ENCODE measurements around the gene USP7.

Gene USP7

GRCh38 chr16:8928467-8928957 is 35.2 kb downstream of the USP7 start:
- no peaks in the 10 kb centered on the region for H3K27me3 Mint-ChIP-seq (ENCODE audit: low read depth)
- no peak overlapping the region for H3K27ac Mint-ChIP-seq
- no peak overlapping the region for H3K4me3 Mint-ChIP-seq
- TF ChIP-seq CTCF (IDR thresholded peaks at IDR 0.05; ENCODE audit: unreplicated experiment in 3 of 3): no peak
- H3K36me3 Mint-ChIP-seq (ENCODE audit: low read depth): peaks cover 53% of the 10 kb centered on the region
- peaks cover 20% of the 10 kb centered on the region for H3K4me1 Mint-ChIP-seq
- no peaks in the 10 kb centered on the region for H3K9me3 Mint-ChIP-seq

GRCh38 chr16:8926827-8927226 is 36.9 kb downstream of the USP7 start:
- peaks cover 16% of the 10 kb centered on the region for H3K4me1 Mint-ChIP-seq
- peaks cover 61% of the 10 kb centered on the region for H3K36me3 Mint-ChIP-seq (ENCODE audit: low read depth)
- no peak for TF ChIP-seq CTCF (IDR thresholded peaks at IDR 0.05; ENCODE audit: unreplicated experiment in 3 of 3)
- H3K9me3 Mint-ChIP-seq: no peaks in the 10 kb centered on the region
- H3K27ac Mint-ChIP-seq: no peak overlapping the region
- no peak overlapping the region for H3K4me3 Mint-ChIP-seq
- no peaks in the 10 kb centered on the region for H3K27me3 Mint-ChIP-seq (ENCODE audit: low read depth)

GRCh38 chr16:8925455-8925854 is 38.3 kb downstream of the USP7 start:
- H3K9me3 Mint-ChIP-seq: no peaks in the 10 kb centered on the region
- H3K27ac Mint-ChIP-seq: no peak overlapping the region
- no peak overlapping the region for H3K4me3 Mint-ChIP-seq
- no peak for TF ChIP-seq CTCF (IDR thresholded peaks at IDR 0.05; ENCODE audit: unreplicated experiment in 3 of 3)
- peaks cover 73% of the 10 kb centered on the region for H3K36me3 Mint-ChIP-seq (ENCODE audit: low read depth)
- H3K27me3 Mint-ChIP-seq (ENCODE audit: low read depth): no peaks in the 10 kb centered on the region
- peaks cover 13% of the 10 kb centered on the region for H3K4me1 Mint-ChIP-seq

- no peaks in the 10 kb centered on the region for H3K27me3 Mint-ChIP-seq (ENCODE audit: low read depth)
- peaks cover 8% of the 10 kb centered on the region for H3K4me1 Mint-ChIP-seq
- H3K27ac Mint-ChIP-seq: no peak overlapping the region
- TF ChIP-seq CTCF (IDR thresholded peaks at IDR 0.05; ENCODE audit: unreplicated experiment in 3 of 3): no peak
- H3K4me3 Mint-ChIP-seq: no peak overlapping the region
- no peaks in the 10 kb centered on the region for H3K9me3 Mint-ChIP-seq
- peaks cover 75% of the 10 kb centered on the region for H3K36me3 Mint-ChIP-seq (ENCODE audit: low read depth)
Observed at GRCh38 chr16:8924214-8924613, 39.5 kb downstream of the USP7 start.

- H3K36me3 Mint-ChIP-seq (ENCODE audit: low read depth): peaks cover 75% of the 10 kb centered on the region
- no peaks in the 10 kb centered on the region for H3K9me3 Mint-ChIP-seq
- H3K4me1 Mint-ChIP-seq: peaks cover 5% of the 10 kb centered on the region
- TF ChIP-seq CTCF (IDR thresholded peaks at IDR 0.05; ENCODE audit: unreplicated experiment in 3 of 3): no peak
- no peak overlapping the region for H3K27ac Mint-ChIP-seq
- H3K4me3 Mint-ChIP-seq: no peak overlapping the region
- no peaks in the 10 kb centered on the region for H3K27me3 Mint-ChIP-seq (ENCODE audit: low read depth)
Observed at GRCh38 chr16:8923199-8923598, 40.5 kb downstream of the USP7 start.

- Mint-ChIP-seq H3K4me3 (no peak overlapping the region), H3K36me3 (ENCODE audit: low read depth) (peaks cover 79% of the 10 kb centered on the region), H3K27me3 (ENCODE audit: low read depth) (no peaks in the 10 kb centered on the region), H3K4me1 (peaks cover 5% of the 10 kb centered on the region), H3K27ac (no peak overlapping the region), H3K9me3 (no peaks in the 10 kb centered on the region)
- TF ChIP-seq CTCF (IDR thresholded peaks at IDR 0.05; ENCODE audit: unreplicated experiment in 3 of 3): no peak
Observed at GRCh38 chr16:8921347-8921984, 42.2 kb downstream of the USP7 start.
